Endodermal cell (in vitro differentiated cells): ENCODE measurements around the gene SLX9. TPM values are rescaled to one million over a fixed set of nuclear protein-coding genes. Genes with fewer than 3 reads are reported as not detected.

Source experiments
- DNase-seq: peaks from one replicate; pipeline ENCODE4 v3.0.0-alpha.2; 2017
- H3K27ac ChIP-seq: 2 replicates; pipeline ENCODE4 v1.5.1; 2013; ENCODE audit warnings: mild to moderate bottlenecking, low read depth, low read length, moderate library complexity
- H3K27me3 ChIP-seq: 2 replicates; pipeline ENCODE4 v1.6.1; 2013; ENCODE audit warnings: mild to moderate bottlenecking, low read length, moderate library complexity; ENCODE audit not compliant: insufficient read depth, control insufficient read depth, poor library complexity, severe bottlenecking
- H3K36me3 ChIP-seq: 2 replicates; pipeline ENCODE4 v1.7.0; 2013; ENCODE audit warnings: mild to moderate bottlenecking, low read length, moderate library complexity; ENCODE audit not compliant: control insufficient read depth, insufficient read depth
- H3K4me1 ChIP-seq: one replicate; pipeline ENCODE4 v1.7.0; 2013; ENCODE audit warnings: low read length; ENCODE audit not compliant: control insufficient read depth, insufficient read depth
- H3K4me3 ChIP-seq: 2 replicates; pipeline ENCODE4 v1.5.1; 2013; ENCODE audit warnings: mild to moderate bottlenecking, low read length, moderate library complexity
- H3K9ac ChIP-seq: 2 replicates; pipeline ENCODE4 v1.6.1; 2013; ENCODE audit warnings: mild to moderate bottlenecking, low read length, moderate library complexity; ENCODE audit not compliant: poor library complexity, severe bottlenecking; ENCODE audit errors: extremely low read depth
- H3K9me3 ChIP-seq: 2 replicates; pipeline ENCODE4 v1.6.1; 2013; ENCODE audit warnings: mild to moderate bottlenecking, low read length, moderate library complexity; ENCODE audit not compliant: control insufficient read depth
- H3K27ac Mint-ChIP-seq: 2 replicates; pipeline ENCODE4 v1.8.0; 2020; ENCODE audit warnings: mixed read lengths
- H3K27me3 Mint-ChIP-seq: 2 replicates; pipeline ENCODE4 v1.8.0; 2021; ENCODE audit warnings: mild to moderate bottlenecking, mixed read lengths; ENCODE audit not compliant: insufficient read depth
- H3K36me3 Mint-ChIP-seq: 2 replicates; pipeline ENCODE4 v1.8.0; 2020; ENCODE audit warnings: low read depth, mixed read lengths
- H3K4me1 Mint-ChIP-seq: 2 replicates; pipeline ENCODE4 v1.8.0; 2020; ENCODE audit warnings: mixed read lengths
- H3K4me3 Mint-ChIP-seq: 2 replicates; pipeline ENCODE4 v1.8.0; 2020; ENCODE audit warnings: mild to moderate bottlenecking, moderate library complexity, mixed read lengths
- H3K9me3 Mint-ChIP-seq: 2 replicates; pipeline ENCODE4 v1.8.0; 2020; ENCODE audit warnings: mild to moderate bottlenecking, mixed read lengths
- CTCF ChIP-seq: fragments of 200-600 bp; sonication (generic); conservative IDR thresholded peaks from 2 replicates; pipeline ENCODE4 v1.5.0; 2021; ENCODE audit warnings: antibody characterized with exemption, mild to moderate bottlenecking
- WGBS, 2 experiments: methylation state at CpG; one replicate each; pipeline versions ENCODE4 v1.1.5 to v1.1.7; 2013; ENCODE audit warnings: missing lambda C conversion rate in 2 of 2, mixed read lengths in 1 of 2; ENCODE audit not compliant: insufficient coverage in 1 of 2, insufficient read length in 1 of 2; 5-methylcytosine and 5-hydroxymethylcytosine counted together
- long read RNA-seq, 4 experiments: library from polyadenylated mRNA in 2 of 4; library from RNA in 1 of 4; library from capped mRNA in 1 of 4; stranded (forward) in 3 of 4; unstranded in 1 of 4; transcript quantifications; one replicate each; pipeline ENCODE4 v2.0.0, GENCODE V29; 2020 to 2021; ENCODE audit warnings: inconsistent platforms in 1 of 4
- polyA plus RNA-seq, 2 experiments: library from polyadenylated mRNA; stranded (reverse); fragments of 50-300 nt; gene quantifications; one replicate each; pipeline ENCODE4 v1.2.3, GENCODE V29; 2013
- total RNA-seq, 2 donors: library from RNA; stranded (reverse); fragmentation: NEBNext Ultra II Directional in 1 of 2; extraction: Animal tissue kit (Norgen Biotek cat#: 25700) in 1 of 2; gene quantifications; 2 replicates in 1 of 2; 3 replicates in 1 of 2; pipeline ENCODE4 v1.2.1, GENCODE V29; 2021

Gene SLX9
- 10 to 100 TPM; 38.0 to 48.9 TPM for total RNA-seq
- 27.9 TPM for polyA plus RNA-seq (2013, experiment 1 of 2)
- polyA plus RNA-seq (2013, experiment 2 of 2): 24.0 TPM
- long read RNA-seq, experiment 1, partial matches to known transcripts: 3 of 14 reads
- long read RNA-seq, experiment 1, other reads (novel, unspliced or antisense): 3 of 14 reads
- long read RNA-seq, experiment 2, transcript FAM207A-201 (6 exons, 927 nt): major isoform, 14 of 30 reads
- long read RNA-seq, experiment 2, transcript FAM207A-202 (6 exons, 880 nt): minor isoform, 9 of 30 reads
- long read RNA-seq, experiment 2, partial matches to known transcripts: 1 of 30 reads
- long read RNA-seq, experiment 2, other reads (novel, unspliced or antisense): 6 of 30 reads
- long read RNA-seq, experiment 3, partial matches to known transcripts: 0 of 4 reads
- long read RNA-seq, experiment 3, other reads (novel, unspliced or antisense): 2 of 4 reads
- long read RNA-seq, experiment 4, partial matches to known transcripts: 0 of 1 reads
- long read RNA-seq, experiment 4, other reads (novel, unspliced or antisense): 0 of 1 reads

DNA sequence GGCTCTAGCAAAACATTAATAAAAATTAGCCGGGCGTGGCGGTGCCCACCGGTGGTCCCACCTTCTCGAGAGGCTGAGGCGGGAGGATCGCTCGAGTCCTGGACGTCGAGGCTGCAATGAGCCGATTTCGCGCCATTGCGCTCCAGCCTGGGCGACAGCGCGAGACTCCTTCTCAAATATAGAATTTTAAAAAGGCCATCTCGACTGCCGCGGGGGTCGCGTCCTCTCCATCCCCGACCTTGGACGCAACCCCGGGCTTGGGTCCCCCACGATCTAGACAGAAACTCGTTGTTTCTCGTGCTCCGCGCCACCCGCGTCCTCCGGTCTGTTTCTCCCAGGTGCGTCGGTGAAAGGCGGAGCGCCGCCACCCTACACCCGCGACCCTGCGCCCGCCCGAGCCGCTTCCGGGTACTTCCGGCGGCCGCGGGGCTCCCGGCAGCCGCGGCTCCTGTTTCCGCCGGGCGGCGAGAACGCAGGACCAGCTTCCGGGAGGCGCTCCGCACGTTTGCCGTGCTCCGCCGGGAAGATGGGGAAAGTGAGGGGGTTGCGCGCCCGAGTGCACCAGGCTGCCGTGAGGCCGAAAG is at the start of gene SLX9:
Gene SLX9 (plus strand): TSS at position 498 of the 584 bp plus-strand sequence. CDS start 29 bp downstream, at position 527.
- H3K9ac ChIP-seq: peak within 1 kb of the TSS; percentile 69
- H3K36me3 ChIP-seq: peaks cover 16% of the 10 kb centered on the region
- H3K4me1 ChIP-seq: peaks cover 7% of the 10 kb centered on the region
- peak within 1 kb of the TSS; percentile 94 for H3K27ac Mint-ChIP-seq
- peaks cover 3% of the 10 kb centered on the region for H3K27me3 ChIP-seq
- peak; percentile 92 for DNase-seq
- H3K4me3 Mint-ChIP-seq: peak within 1 kb of the TSS; percentile 87
- no peak for TF ChIP-seq CTCF
- no peaks in the 10 kb centered on the region for H3K9me3 Mint-ChIP-seq
- H3K27me3 Mint-ChIP-seq: peaks cover 6% of the 10 kb centered on the region
- H3K4me1 Mint-ChIP-seq: peaks cover 13% of the 10 kb centered on the region
- peak within 1 kb of the TSS; percentile 29 for H3K27ac ChIP-seq
- WGBS, 2 experiments: 2 to 3% methylated on average over 36 to 69 of the region's 69 CpGs
- H3K4me3 ChIP-seq: peak within 1 kb of the TSS; percentile 96
- peaks cover 18% of the 10 kb centered on the region for H3K36me3 Mint-ChIP-seq
- no peaks in the 10 kb centered on the region for H3K9me3 ChIP-seq

GRCh38 chr21:44890338-44890931 is 49.4 kb upstream of the SLX9 start:
- TF ChIP-seq CTCF: no peak
- H3K27me3 ChIP-seq: no peaks in the 10 kb centered on the region
- no peak overlapping the region for H3K9ac ChIP-seq
- DNase-seq: no peak
- H3K27ac ChIP-seq: no peak overlapping the region
- Mint-ChIP-seq H3K4me3 (no peak overlapping the region), H3K9me3 (no peaks in the 10 kb centered on the region), H3K27me3 (peaks cover 1% of the 10 kb centered on the region), H3K36me3 (no peaks in the 10 kb centered on the region), H3K4me1 (no peaks in the 10 kb centered on the region), H3K27ac (no peak overlapping the region)
- no peak overlapping the region for H3K4me3 ChIP-seq
- WGBS, 2 experiments: 83 to 88% methylated on average over 16 to 24 of the region's 24 CpGs
- no peaks in the 10 kb centered on the region for H3K36me3 ChIP-seq
- H3K9me3 ChIP-seq: no peaks in the 10 kb centered on the region
- no peaks in the 10 kb centered on the region for H3K4me1 ChIP-seq

DNA sequence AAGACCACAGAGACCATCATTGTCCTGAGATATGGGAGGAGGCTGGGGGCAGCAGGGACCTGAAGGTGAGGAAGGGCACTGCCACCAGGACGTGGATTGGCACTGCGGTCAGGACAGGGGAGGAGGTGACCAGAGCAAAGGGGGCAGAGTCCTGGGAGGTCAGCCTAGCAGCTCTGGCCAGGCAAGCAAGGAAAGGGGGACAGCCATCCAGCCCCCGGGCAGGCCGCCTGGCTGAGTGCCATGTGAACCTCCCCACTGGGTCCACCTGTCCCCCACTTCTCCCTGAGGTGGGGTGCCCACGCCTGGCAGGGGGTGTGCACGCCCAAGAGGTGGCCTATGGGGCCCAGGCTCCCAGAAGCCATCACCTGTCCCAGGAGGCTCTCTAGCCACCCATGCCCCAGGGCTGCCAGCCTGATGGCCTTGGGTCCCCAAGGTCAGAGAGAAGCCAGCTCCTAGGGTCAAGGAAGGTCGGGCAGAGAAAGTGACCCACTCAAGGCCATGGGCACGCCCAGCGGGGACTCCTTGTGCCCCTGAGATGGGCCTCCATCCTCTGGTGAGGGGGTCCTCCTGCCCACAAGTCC is 48.8 kb upstream of the SLX9 start:
- no peak overlapping the region for H3K9ac ChIP-seq
- H3K36me3 ChIP-seq: no peaks in the 10 kb centered on the region
- Mint-ChIP-seq H3K4me1 (no peaks in the 10 kb centered on the region), H3K9me3 (no peaks in the 10 kb centered on the region), H3K27me3 (peaks cover 1% of the 10 kb centered on the region), H3K27ac (no peak overlapping the region), H3K4me3 (no peak overlapping the region), H3K36me3 (no peaks in the 10 kb centered on the region)
- H3K9me3 ChIP-seq: no peaks in the 10 kb centered on the region
- 88 to 92% methylated on average over 6 to 9 of the region's 9 CpGs for WGBS, 2 experiments
- no peak overlapping the region for H3K4me3 ChIP-seq
- no peak overlapping the region for H3K27ac ChIP-seq
- H3K4me1 ChIP-seq: no peaks in the 10 kb centered on the region
- no peak for TF ChIP-seq CTCF
- no peak for DNase-seq
- no peaks in the 10 kb centered on the region for H3K27me3 ChIP-seq
